Vagina (tissue), 2 donors: ENCODE results near the gene EFHB. TPM values are rescaled to one million over a fixed set of nuclear protein-coding genes. Genes with fewer than 3 reads are reported as not detected.

Source experiments
- DNase-seq, 2 donors: peaks; one replicate each; pipeline ENCODE4 v3.0.0-alpha.2; 2017; ENCODE audit errors: extremely low spot score in 2 of 2
- H3K27ac ChIP-seq: fragments of 200-600 bp; sonication (generic); one replicate; pipeline ENCODE4 v1.5.1; 2019
- H3K27me3 ChIP-seq: fragments of 200-600 bp; sonication (generic); one replicate; pipeline ENCODE4 v1.5.1; 2019
- H3K36me3 ChIP-seq, 2 donors: fragments of 200-600 bp; sonication (generic); one replicate each; pipeline ENCODE4 v1.5.1; 2017 to 2019
- H3K4me1 ChIP-seq: fragments of 200-600 bp; sonication (generic); one replicate; pipeline ENCODE4 v1.5.1; 2019
- H3K4me3 ChIP-seq, 2 donors: fragments of 200-600 bp; sonication (generic); 1 replicate in 1 of 2; 2 replicates in 1 of 2; pipeline ENCODE4 v1.5.1; 2016 to 2019
- H3K9me3 ChIP-seq: fragments of 200-600 bp; sonication (generic); one replicate; pipeline ENCODE4 v1.5.1; 2019
- POLR2A ChIP-seq, 2 donors: fragments of 450-650 bp; IDR thresholded peaks; one replicate each; pipeline ENCODE4 v1.6.1; 2017; ENCODE audit warnings: antibody characterized with exemption in 2 of 2, mild to moderate bottlenecking in 2 of 2, moderate library complexity in 2 of 2
- POLR2AphosphoS5 ChIP-seq, 2 donors: sonication (generic); formaldehyde crosslinking; IDR thresholded peaks; one replicate each; pipeline ENCODE4 v1.9.0; 2017; ENCODE audit warnings: antibody characterized with exemption in 2 of 2, mild to moderate bottlenecking in 2 of 2, low read depth in 1 of 2; ENCODE audit not compliant: insufficient read depth in 1 of 2
- intact Hi-C: fragments of 100-400 bp; cut with DNase I; formaldehyde crosslinking; loops from one replicate; pipeline ENCODE4 v1.15.1; 2023
- total RNA-seq: library from RNA; depleted of rRNA; stranded (reverse); fragments of >200 nt; gene quantifications from one replicate; pipeline ENCODE4 v1.2.3, GENCODE V29; 2016
- TF ChIP-seq, protein P1 (sequence below), 3 experiments: fragments of 450-650 bp in 2 of 3; fragments of 200-600 bp in 1 of 3; sonication (generic) in 1 of 3; IDR thresholded peaks; one replicate each; pipeline ENCODE4 v1.5.1; 2017 to 2019; ENCODE audit warnings: antibody characterized with exemption in 3 of 3, mild to moderate bottlenecking in 2 of 3, moderate library complexity in 2 of 3

The EFHB gene, protein sequence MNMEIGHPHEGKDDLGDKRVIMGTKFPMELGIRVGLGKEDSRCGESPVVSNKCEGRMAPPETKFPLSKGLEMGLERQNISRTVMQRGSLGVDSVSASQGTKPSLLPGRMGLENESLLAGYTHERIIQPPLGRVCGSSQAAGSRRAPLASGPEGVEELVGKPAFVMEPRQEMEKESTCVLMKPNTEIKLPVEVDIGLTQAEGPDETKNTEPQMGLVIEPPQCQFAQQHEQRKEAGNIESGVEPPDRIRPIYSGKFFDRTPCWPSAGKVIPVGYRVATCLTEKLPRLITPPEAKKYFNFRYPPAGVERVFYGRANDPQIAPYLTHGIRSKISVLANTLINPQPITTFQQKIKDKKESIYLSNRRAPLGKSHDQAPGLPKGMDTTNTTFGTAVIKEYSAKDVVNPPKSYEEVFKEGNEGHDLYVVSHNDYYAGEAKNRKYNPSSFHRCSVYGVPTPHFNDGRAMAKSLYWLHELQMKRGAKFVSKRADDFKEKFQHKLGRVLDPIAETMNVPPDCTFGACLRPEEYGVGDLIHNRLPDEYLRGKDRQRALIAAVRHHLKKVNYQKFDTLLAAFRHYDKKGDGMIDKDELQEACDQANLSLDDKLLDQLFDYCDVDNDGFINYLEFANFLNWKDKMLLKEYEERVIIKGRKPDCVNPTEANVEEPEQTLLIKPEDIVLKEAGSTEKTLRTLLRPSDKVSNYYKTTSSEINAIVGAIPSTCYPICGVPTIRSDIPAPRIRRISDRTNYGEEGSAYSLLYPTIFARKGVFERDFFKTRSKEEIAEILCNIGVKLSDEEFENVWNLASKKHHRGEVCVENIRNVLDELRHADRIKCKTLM
- total RNA-seq: 0.49 TPM

DNA sequence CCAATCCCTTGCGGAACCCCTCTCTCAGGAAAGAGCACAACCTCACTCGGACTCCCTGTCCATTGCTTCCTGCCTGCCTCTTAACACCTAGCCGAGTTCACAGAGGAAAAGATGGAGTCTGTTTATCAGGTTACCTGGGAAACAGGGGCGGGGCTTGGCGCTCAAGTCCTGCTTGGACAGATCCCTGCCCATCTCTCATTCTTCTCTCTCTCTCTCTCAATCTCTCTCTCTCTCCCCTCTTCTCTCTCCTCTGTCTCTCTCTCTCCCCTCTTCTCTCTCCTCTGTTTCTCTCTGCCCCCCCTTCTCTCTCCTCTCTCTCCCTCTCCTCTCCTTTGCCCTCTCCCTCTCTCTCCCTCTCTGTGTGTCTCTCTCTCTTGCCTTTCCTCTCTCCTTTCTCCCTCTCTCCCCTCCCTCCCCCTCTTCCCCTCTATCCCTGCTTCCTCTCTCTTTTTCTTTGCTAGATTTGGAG is at the start of gene EFHB:
Gene EFHB (minus strand): TSS at position 120 of the 469 bp plus-strand sequence. CDS start 199 bp downstream, outside the sequence.
- Histone ChIP-seq H3K9me3 (no peaks in the 10 kb centered on the region), H3K27ac (no peak within 1 kb of the TSS), H3K4me3 (no peak within 1 kb of the TSS), H3K36me3 (no peaks in the 10 kb centered on the region), H3K27me3 (no peaks in the 10 kb centered on the region), H3K4me1 (no peaks in the 10 kb centered on the region)
- TF ChIP-seq POLR2A (IDR thresholded peaks at IDR 0.05): no peak
- no peak for TF ChIP-seq POLR2AphosphoS5 (IDR thresholded peaks at IDR 0.05; ENCODE audit: insufficient read depth in 1 of 2, low read depth in 1 of 2)
- TF ChIP-seq, protein P1, sequence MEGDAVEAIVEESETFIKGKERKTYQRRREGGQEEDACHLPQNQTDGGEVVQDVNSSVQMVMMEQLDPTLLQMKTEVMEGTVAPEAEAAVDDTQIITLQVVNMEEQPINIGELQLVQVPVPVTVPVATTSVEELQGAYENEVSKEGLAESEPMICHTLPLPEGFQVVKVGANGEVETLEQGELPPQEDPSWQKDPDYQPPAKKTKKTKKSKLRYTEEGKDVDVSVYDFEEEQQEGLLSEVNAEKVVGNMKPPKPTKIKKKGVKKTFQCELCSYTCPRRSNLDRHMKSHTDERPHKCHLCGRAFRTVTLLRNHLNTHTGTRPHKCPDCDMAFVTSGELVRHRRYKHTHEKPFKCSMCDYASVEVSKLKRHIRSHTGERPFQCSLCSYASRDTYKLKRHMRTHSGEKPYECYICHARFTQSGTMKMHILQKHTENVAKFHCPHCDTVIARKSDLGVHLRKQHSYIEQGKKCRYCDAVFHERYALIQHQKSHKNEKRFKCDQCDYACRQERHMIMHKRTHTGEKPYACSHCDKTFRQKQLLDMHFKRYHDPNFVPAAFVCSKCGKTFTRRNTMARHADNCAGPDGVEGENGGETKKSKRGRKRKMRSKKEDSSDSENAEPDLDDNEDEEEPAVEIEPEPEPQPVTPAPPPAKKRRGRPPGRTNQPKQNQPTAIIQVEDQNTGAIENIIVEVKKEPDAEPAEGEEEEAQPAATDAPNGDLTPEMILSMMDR (IDR thresholded peaks at IDR 0.05): no peak
- no peak for DNase-seq
- intact Hi-C loops: no loop called here

DNA sequence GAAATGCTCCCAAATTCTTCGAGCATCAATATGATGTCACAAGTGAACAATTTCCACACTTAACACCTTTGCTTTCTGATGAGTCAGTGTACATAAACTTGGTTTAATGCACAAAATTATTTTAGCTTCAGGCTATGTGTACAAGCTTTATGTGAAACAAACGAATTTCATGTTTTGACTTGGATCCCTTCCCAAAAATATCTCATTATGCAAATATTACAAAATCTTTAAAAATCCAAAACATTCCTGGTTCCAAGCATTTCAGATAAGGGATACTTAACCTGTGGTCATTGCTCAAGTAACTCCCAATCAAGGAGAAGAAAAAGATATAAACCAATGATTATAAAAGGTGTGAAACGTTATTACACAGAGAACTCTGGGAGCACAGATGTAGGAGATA is 38.0 kb upstream of the EFHB start:
- Histone ChIP-seq H3K36me3 (peaks cover 0 to 20% of the 10 kb centered on the region in 2 donors), H3K9me3 (no peaks in the 10 kb centered on the region), H3K27ac (no peak overlapping the region), H3K4me3 (no peak overlapping the region), H3K4me1 (peaks cover 17% of the 10 kb centered on the region), H3K27me3 (no peaks in the 10 kb centered on the region)
- TF ChIP-seq POLR2AphosphoS5 (IDR thresholded peaks at IDR 0.05; ENCODE audit: insufficient read depth in 1 of 2, low read depth in 1 of 2) (no peak), POLR2A (IDR thresholded peaks at IDR 0.05) (no peak)
- TF ChIP-seq, protein P1 (IDR thresholded peaks at IDR 0.05): no peak
- intact Hi-C loops: no loop called here
- no peak for DNase-seq

DNA sequence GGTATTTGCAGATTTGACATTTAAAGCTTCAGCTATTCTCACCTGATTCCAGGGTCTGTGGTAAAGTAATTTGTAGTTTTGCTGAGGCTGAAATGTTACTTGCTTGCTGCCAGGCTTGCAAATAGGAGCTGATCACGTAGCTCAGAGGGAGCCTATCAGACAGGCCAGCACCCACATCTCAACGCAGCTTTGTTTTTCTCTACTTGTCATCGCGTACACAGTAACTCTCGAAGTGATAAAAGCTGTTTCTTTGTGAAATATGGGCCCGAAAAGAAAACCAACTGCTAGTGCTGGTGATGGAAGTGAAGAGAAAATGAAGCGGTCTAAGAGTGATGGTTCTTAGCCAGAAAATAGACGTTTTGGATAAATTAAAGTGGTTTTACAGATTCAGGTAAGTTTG is 36.3 kb upstream of the EFHB start:
- H3K4me3 ChIP-seq: no peak overlapping the region
- no peaks in the 10 kb centered on the region for H3K9me3 ChIP-seq
- peaks cover 19% of the 10 kb centered on the region for H3K4me1 ChIP-seq
- no peaks in the 10 kb centered on the region for H3K27me3 ChIP-seq
- no peak for DNase-seq
- TF ChIP-seq POLR2AphosphoS5 (IDR thresholded peaks at IDR 0.05; ENCODE audit: insufficient read depth in 1 of 2, low read depth in 1 of 2): no peak
- TF ChIP-seq, protein P1 (IDR thresholded peaks at IDR 0.05): no peak
- TF ChIP-seq POLR2A (IDR thresholded peaks at IDR 0.05): no peak
- intact Hi-C loops: no loop called here
- no peak overlapping the region for H3K27ac ChIP-seq
- peaks cover 0 to 2% of the 10 kb centered on the region in 2 donors for H3K36me3 ChIP-seq

DNA sequence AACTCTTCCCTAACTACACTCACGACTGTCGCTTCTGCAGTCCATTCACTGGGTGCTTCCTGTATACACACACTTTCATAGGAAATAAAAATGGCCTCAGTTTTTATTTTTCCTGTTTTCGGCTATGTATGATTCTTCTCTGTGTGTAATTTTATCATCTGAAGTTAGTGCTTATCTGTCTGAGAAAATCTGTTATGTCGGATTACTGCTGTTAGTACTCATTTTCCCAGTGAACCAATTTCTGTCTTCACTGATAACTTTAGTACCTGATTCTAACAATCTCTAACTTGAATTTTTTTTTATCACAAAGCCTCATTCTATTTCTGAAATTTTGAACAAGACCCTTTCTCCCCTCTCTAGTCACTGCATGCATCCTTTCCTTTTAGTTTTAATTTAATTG is 33.8 kb upstream of the EFHB start:
- Histone ChIP-seq H3K27me3 (no peaks in the 10 kb centered on the region), H3K4me1 (peaks cover 22% of the 10 kb centered on the region), H3K36me3 (no peaks in the 10 kb centered on the region), H3K27ac (no peak overlapping the region), H3K9me3 (no peaks in the 10 kb centered on the region), H3K4me3 (no peak overlapping the region)
- TF ChIP-seq POLR2A (IDR thresholded peaks at IDR 0.05) (no peak), POLR2AphosphoS5 (IDR thresholded peaks at IDR 0.05; ENCODE audit: insufficient read depth in 1 of 2, low read depth in 1 of 2) (no peak)
- TF ChIP-seq, protein P1 (IDR thresholded peaks at IDR 0.05): no peak
- no peak for DNase-seq
- intact Hi-C loops: no loop called here
